Measurements from ENCODE around the gene TSSC4. TPM values are rescaled to one million over a fixed set of nuclear protein-coding genes. Genes with fewer than 3 reads are reported as not detected.
A peak's percentile ranks its signal among the peaks of the same experiment; 100 is the strongest.

Gene TSSC4
- total RNA-seq, 1 donor from 2014 or later = 40.0 TPM

GRCh38 chr11:2415171-2415570 lies 14.6 kb downstream of the TSSC4 start:
- no peak for DNase-seq (ENCODE audit: low read depth)
- no peak for TF ChIP-seq CTCF (conservative IDR thresholded peaks at IDR 0.05; ENCODE audit: low read depth, low read length)
- no peak overlapping the region for H3K4me3 ChIP-seq (ENCODE audit: low read depth, low read length)

DNA sequence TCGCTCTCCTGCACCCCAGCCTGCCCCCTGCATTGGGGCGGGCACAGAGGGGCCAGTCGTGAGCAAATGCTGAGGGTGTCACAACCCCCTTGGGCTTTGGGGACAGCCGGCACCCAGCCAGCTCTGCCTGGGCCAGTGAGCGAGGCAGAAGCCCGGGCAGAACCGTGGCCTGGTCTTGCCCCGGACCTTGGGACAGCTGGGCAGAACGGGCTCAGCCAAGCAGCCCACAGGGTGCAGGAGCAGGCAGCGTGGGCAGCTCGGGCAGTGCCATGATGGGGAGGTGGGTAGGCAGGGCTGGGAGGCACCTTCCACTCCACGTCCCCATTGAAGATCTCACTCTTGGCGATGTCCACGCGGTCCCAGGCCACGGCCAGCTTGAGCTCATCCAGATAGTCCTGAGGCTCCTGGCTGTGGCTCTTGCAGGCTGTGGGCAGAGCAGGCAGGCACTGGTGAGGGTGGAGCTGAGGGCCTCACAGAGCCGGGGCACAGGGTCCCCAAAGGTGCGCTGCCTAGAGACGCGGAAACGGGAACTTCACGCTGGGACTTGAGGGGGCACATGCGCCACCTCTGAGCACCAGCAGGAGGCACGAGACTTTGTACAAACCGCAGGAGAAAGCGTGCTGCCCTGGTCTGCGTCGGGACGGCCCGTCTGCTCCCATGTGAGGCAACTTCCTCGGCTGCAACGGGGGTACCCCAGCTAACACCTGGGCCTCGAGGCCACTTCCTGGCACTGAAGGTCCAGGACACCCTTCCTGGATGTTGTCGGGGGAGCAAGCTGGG lies 15.2 kb downstream of the TSSC4 start:
- TF ChIP-seq CTCF (conservative IDR thresholded peaks at IDR 0.05; ENCODE audit: low read depth, low read length) = no peak
- DNase-seq (ENCODE audit: low read depth) = no peak
- no peak overlapping the region for H3K4me3 ChIP-seq (ENCODE audit: low read depth, low read length)

DNA sequence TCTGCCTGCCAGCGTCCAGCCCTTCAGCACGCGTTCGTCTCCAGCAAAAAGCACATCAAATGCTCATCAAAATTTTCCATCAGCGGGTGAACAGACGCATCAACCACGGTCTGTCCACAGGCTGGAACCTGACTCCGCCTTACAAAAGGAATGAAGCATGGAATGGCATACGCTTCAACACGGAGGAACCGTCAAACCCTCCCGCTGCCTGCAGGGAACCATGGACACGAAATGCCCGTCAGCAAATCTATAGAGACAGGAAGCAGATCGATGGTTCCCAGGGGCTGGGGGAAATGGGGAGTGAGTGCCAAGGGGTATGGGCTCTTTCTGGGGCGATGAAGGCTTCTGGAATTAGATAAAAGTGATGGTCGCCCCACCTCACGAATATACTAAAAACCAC lies 16.2 kb downstream of the TSSC4 start:
- DNase-seq (ENCODE audit: low read depth) = no peak
- TF ChIP-seq CTCF (conservative IDR thresholded peaks at IDR 0.05; ENCODE audit: low read depth, low read length) = no peak
- no peak overlapping the region for H3K4me3 ChIP-seq (ENCODE audit: low read depth, low read length)

DNA sequence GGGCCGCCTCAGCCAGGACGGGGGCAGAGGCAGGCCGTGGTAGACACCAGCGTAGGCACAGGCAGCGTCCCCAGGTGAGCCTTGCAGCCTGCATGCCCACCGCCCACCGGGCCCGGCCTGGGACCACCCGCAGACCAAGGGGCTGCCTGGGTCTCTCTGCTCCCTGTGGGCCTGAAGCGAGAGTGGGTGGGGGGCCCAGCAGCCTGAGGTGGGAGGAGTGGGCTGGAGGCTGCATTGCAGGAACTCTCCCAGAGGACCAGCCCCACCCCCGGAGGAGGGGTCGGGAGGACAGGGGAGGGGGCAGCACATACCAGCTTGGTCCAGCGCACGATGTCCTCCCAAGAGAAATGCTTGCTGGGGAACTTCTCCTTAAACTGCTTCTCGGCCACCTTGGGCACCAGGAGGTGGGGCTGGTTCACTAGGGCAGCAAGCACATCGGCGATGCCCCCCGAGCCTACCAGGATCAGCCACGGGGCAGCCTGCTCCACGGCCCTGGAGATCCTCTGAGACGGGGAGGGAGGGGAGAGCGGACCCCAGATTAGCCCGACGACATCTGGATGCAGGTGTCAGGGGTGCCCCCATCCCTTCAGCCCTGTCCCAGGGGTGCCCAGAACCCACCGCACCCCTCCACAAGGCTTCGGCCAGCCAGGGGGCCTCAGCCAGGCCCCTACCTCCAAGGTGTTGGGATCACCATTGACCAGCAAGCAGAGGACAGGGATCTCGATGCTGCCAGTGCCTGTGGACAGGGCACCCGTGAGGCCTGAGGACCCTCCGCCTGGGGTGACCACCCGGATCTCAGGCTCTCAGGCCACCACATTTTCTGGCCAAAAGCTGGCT lies 17.5 kb downstream of the TSSC4 start:
- TF ChIP-seq CTCF (conservative IDR thresholded peaks at IDR 0.05; ENCODE audit: low read depth, low read length) = no peak
- no peak overlapping the region for H3K4me3 ChIP-seq (ENCODE audit: low read depth, low read length)
- DNase-seq (ENCODE audit: low read depth) = no peak

DNA sequence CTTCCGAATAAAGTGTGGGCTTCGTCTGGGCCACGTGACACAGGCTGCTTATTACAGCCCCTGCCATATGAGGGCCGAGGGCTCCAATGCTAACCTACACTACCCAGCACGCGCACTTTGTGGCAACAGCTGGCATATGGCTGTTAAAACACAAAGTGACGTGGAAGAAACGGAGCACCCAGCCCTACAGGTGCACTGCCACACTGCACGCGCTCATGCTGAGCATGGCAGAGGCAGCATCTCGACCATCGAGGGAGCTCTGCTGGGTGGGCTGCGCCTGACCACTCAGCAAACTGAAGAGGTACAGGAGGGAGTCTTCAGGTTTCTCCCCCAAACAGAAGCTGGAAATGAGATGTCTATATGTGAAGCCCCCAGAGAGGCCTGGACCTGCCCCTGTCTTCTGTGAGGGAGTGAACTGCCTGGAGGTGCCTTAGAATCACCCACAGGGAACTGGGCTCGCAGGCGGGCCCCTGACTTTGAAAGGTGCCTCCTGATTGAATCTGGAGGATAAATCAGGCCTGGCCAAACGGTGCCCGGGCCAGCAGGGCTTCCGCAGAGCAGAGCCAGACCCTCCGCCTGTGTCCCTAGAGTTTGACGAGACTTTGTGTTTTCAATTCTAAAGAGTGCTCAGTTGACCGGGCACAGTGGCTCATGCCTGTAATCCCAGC lies 18.3 kb downstream of the TSSC4 start:
- H3K4me3 ChIP-seq (ENCODE audit: low read depth, low read length) = no peak overlapping the region
- no peak for DNase-seq (ENCODE audit: low read depth)
- TF ChIP-seq CTCF (conservative IDR thresholded peaks at IDR 0.05; ENCODE audit: low read depth, low read length) = no peak

- peak; percentile 90 for TF ChIP-seq CTCF (conservative IDR thresholded peaks at IDR 0.05; ENCODE audit: low read depth, low read length)
Measured at GRCh38 chr11:2419638-2420501, 19.3 kb downstream of the TSSC4 start.

More at GRCh38 chr11:2419638-2420501, 19.3 kb downstream of the TSSC4 start:
- no peak overlapping the region for H3K4me3 ChIP-seq (ENCODE audit: low read depth, low read length)
- DNase-seq (ENCODE audit: low read depth) = no peak

All from epithelial cell of proximal tubule (primary cell).